SK-N-SH (cell line): Measurements from ENCODE around the gene BRINP3. TPM values are rescaled to one million over a fixed set of nuclear protein-coding genes. Genes with fewer than 3 reads are reported as not detected.

Experiments
- CTCF ChIA-PET: fragments of 300-600, 350-600 bp; formaldehyde crosslinking; extraction: SDS; loops from one replicate; lab custom pipeline; 2021; lab: Yijun Ruan, JAX
- POLR2A ChIA-PET: fragments of 350-600 bp; sonication (Branson Sonifier 250); formaldehyde crosslinking; extraction: SDS; loops from one replicate; lab custom pipeline; 2020; ENCODE audit warnings: antibody characterized with exemption, inconsistent platforms; lab: Yijun Ruan, JAX
- DNase-seq: peaks from one replicate; pipeline ENCODE4 v3.0.0; 2012
- H2AFZ ChIP-seq: fragments of 200-600 bp; sonication (generic); 2 replicates; pipeline ENCODE4 v1.8.1; 2016; ENCODE audit warnings: antibody characterized with exemption, mild to moderate bottlenecking, low read depth
- H3F3A ChIP-seq: fragments of 200-600 bp; sonication (generic); replicated peaks from 2 replicates; pipeline ENCODE3; 2016; ENCODE audit warnings: antibody characterized with exemption, mild to moderate bottlenecking; ENCODE audit not compliant: insufficient read depth
- H3K27ac ChIP-seq, 2 experiments: fragments of 200-500 bp in 1 of 2; fragments of 200-600 bp in 1 of 2; sonication (Bioruptor generic) in 1 of 2; sonication (generic), shearing (Covaris generic) in 1 of 2; 2 replicates each; pipeline versions ENCODE4 v1.5.1 to v1.6.1; 2014 to 2016; ENCODE audit warnings: low read depth in 2 of 2, inconsistent platforms in 1 of 2, low read length in 1 of 2, mild to moderate bottlenecking in 1 of 2, mixed read lengths in 1 of 2
- H3K27me3 ChIP-seq: fragments of 200-600 bp; sonication (generic), shearing (Covaris generic); 2 replicates; pipeline ENCODE4 v1.6.1; 2016; ENCODE audit warnings: mixed run types; ENCODE audit not compliant: insufficient read depth
- H3K36me3 ChIP-seq, 2 experiments: fragments of 200-500 bp in 1 of 2; fragments of 200-600 bp in 1 of 2; sonication (Bioruptor generic) in 1 of 2; sonication (generic) in 1 of 2; replicated peaks in 1 of 2; 2 replicates each; pipeline versions ENCODE3 to v1.5.1; 2014 to 2016; ENCODE audit warnings: low read length in 1 of 2, mild to moderate bottlenecking in 1 of 2; ENCODE audit not compliant: insufficient read depth in 2 of 2, control insufficient read depth in 1 of 2
- H3K4me1 ChIP-seq, 2 experiments: fragments of 200-500 bp in 1 of 2; fragments of 200-600 bp in 1 of 2; sonication (Bioruptor generic) in 1 of 2; sonication (generic), shearing (Covaris generic) in 1 of 2; 2 replicates each; pipeline versions ENCODE4 v1.5.1 to v1.6.1; 2014 to 2016; ENCODE audit warnings: low read depth in 1 of 2, low read length in 1 of 2, mixed run types in 1 of 2; ENCODE audit not compliant: insufficient read depth in 2 of 2, control insufficient read depth in 1 of 2
- H3K4me2 ChIP-seq: fragments of 200-600 bp; sonication (generic), shearing (Covaris generic); 2 replicates; pipeline ENCODE4 v1.6.1; 2017; ENCODE audit warnings: mixed run types
- H3K4me3 ChIP-seq, 2 experiments: fragments of 200-500 bp in 1 of 2; fragments of 200-600 bp in 1 of 2; sonication (Bioruptor generic) in 1 of 2; sonication (generic), shearing (Covaris generic) in 1 of 2; 2 replicates each; pipeline versions ENCODE4 v1.5.1 to v1.8.1; 2014 to 2016; ENCODE audit warnings: low read depth in 2 of 2, inconsistent platforms in 1 of 2, low read length in 1 of 2, mild to moderate bottlenecking in 1 of 2, mixed read lengths in 1 of 2, moderate library complexity in 1 of 2
- H3K79me2 ChIP-seq: fragments of 200-600 bp; sonication (generic); 2 replicates; pipeline ENCODE4 v1.8.1; 2017; ENCODE audit warnings: mild to moderate bottlenecking; ENCODE audit not compliant: insufficient read depth
- H3K9ac ChIP-seq: fragments of 200-600 bp; sonication (generic); 2 replicates; pipeline ENCODE4 v1.6.1; 2017; ENCODE audit warnings: mixed run types
- H3K9me2 ChIP-seq: fragments of 200-600 bp; sonication (generic); 2 replicates; pipeline ENCODE4 v1.6.1; 2017; ENCODE audit warnings: mixed run types
- H3K9me3 ChIP-seq: fragments of 200-600 bp; sonication (generic); 2 replicates; pipeline ENCODE4 v1.6.1; 2017; ENCODE audit warnings: mixed run types, mild to moderate bottlenecking, moderate library complexity
- H4K20me1 ChIP-seq: fragments of 200-600 bp; sonication (generic); 2 replicates; pipeline ENCODE4 v1.6.1; 2017; ENCODE audit warnings: mild to moderate bottlenecking, mixed run types; ENCODE audit not compliant: insufficient read depth
- CHD2 ChIP-seq: fragments of 150-350 bp; IDR thresholded peaks from 2 replicates; pipeline ENCODE4 v1.6.1; 2018; ENCODE audit warnings: low read length; ENCODE audit not compliant: partially characterized antibody
- ELF1 ChIP-seq: IDR thresholded peaks from 2 replicates; pipeline ENCODE4 v1.4.0; 2012
- FOXJ3 ChIP-seq: sonication (generic); formaldehyde crosslinking; IDR thresholded peaks from 2 replicates; pipeline ENCODE4 v1.5.1; 2020; ENCODE audit warnings: mild to moderate bottlenecking, missing genetic modification reagents
- GATA2 ChIP-seq: sonication (generic); formaldehyde crosslinking; IDR thresholded peaks from 2 replicates; pipeline ENCODE4 v1.5.0; 2020; ENCODE audit warnings: mild to moderate bottlenecking, missing genetic modification reagents
- JUND ChIP-seq: IDR thresholded peaks from 2 replicates; pipeline ENCODE4 v1.4.0; 2012
- MXI1 ChIP-seq: IDR thresholded peaks from 2 replicates; pipeline ENCODE4 v1.6.1; 2012; ENCODE audit warnings: mild to moderate bottlenecking, low read depth, low read length, improper control_type of control experiment
- NFIC ChIP-seq: IDR thresholded peaks from 2 replicates; pipeline ENCODE4 v1.4.0; 2012; ENCODE audit warnings: borderline replicate concordance
- NRF1 ChIP-seq: IDR thresholded peaks from 2 replicates; pipeline ENCODE4 v1.6.1; 2012; ENCODE audit warnings: low read depth, mild to moderate bottlenecking, low read length
- POLR2AphosphoS5 ChIP-seq: IDR thresholded peaks from 2 replicates; pipeline ENCODE4 v1.6.1; 2012; ENCODE audit warnings: low read depth, low read length
- RCOR1 ChIP-seq: fragments of 150-350 bp; IDR thresholded peaks from 2 replicates; pipeline ENCODE4 v1.6.1; 2017; ENCODE audit warnings: antibody characterized with exemption, low read length
- TAF1 ChIP-seq: IDR thresholded peaks from 2 replicates; pipeline ENCODE4 v1.6.1; 2012; ENCODE audit warnings: low read depth, mild to moderate bottlenecking, low read length, moderate library complexity, borderline replicate concordance
- TCF12 ChIP-seq: IDR thresholded peaks from 2 replicates; pipeline ENCODE4 v1.4.0; 2012
- YY1 ChIP-seq: IDR thresholded peaks from 2 replicates; pipeline ENCODE4 v1.4.0; 2012; ENCODE audit warnings: low read depth, mild to moderate bottlenecking
- WGBS: methylation state at CpG from one replicate; pipeline ENCODE4 v1.1.6; 2017; ENCODE audit warnings: low lambda C conversion rate; 5-methylcytosine and 5-hydroxymethylcytosine counted together
- polyA plus RNA-seq, 3 experiments: library from polyadenylated mRNA; depleted of rRNA; stranded (reverse); fragments of >200 nt; gene quantifications; 2 replicates each; pipeline ENCODE4 v1.2.3, GENCODE V29; 2012
- TF ChIP-seq, protein P1 (sequence below): IDR thresholded peaks from 2 replicates; pipeline ENCODE4; 2012
- TF ChIP-seq, protein P2 (sequence below): IDR thresholded peaks from 2 replicates; pipeline ENCODE4 v1.4.0; 2012; ENCODE audit warnings: low read depth, borderline replicate concordance
- TF ChIP-seq, protein P3 (sequence below): fragments of 200-600 bp; sonication (generic); IDR thresholded peaks from 2 replicates; pipeline ENCODE4 v1.6.1; 2017; ENCODE audit warnings: antibody characterized with exemption, mild to moderate bottlenecking, moderate library complexity
- TF ChIP-seq, protein P4 (sequence below): IDR thresholded peaks from 2 replicates; pipeline ENCODE4 v1.6.1; 2012; ENCODE audit warnings: mild to moderate bottlenecking, low read depth, low read length, moderate library complexity

The BRINP3 gene
- polyA plus RNA-seq, 1 of the 3 experiments (the other 2 are of a cell fraction), result not detected

DNA sequence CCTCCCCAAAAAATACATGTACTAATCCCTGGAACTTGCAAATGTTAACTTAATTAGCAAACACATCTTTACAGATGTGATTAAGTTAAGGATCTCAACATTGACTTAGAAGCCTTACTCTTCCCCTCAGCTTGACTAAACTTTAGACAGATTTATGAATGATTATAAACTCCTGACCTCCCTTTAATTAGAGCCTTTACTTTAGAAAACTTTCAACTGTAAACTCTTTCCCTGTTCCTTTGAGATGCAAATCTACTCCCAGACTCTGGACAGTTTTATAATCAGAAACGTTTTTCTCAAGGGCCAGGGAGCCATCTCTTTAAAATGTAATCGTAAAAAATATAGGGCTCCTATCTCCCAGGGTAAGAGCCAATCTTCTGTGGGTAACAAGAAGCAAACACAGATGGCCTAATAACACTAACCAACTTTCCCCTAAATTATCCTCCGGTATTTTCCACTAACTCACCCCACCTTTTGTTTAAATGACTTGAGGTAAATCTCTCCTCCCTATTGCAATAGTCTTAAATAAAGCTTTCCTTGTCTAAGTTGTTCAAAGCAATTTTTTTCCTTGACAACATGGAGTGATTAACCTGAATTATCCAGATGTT lies 284.1 kb downstream of the BRINP3 start:
- no peaks in the 10 kb centered on the region for H3K79me2 ChIP-seq
- no peaks in the 10 kb centered on the region for H3K9me2 ChIP-seq
- no peaks in the 10 kb centered on the region for H3K36me3 ChIP-seq
- no peaks in the 10 kb centered on the region for H3K27me3 ChIP-seq
- no peaks in the 10 kb centered on the region for H3K9me3 ChIP-seq
- DNase-seq, result no peak
- no peak overlapping the region for H3K4me3 ChIP-seq
- no peak for TF ChIP-seq TCF12
- TF ChIP-seq CHD2, result no peak
- no peak for TF ChIP-seq GATA2
- TF ChIP-seq POLR2AphosphoS5, result no peak
- TF ChIP-seq JUND, result no peak
- TF ChIP-seq, protein P1, sequence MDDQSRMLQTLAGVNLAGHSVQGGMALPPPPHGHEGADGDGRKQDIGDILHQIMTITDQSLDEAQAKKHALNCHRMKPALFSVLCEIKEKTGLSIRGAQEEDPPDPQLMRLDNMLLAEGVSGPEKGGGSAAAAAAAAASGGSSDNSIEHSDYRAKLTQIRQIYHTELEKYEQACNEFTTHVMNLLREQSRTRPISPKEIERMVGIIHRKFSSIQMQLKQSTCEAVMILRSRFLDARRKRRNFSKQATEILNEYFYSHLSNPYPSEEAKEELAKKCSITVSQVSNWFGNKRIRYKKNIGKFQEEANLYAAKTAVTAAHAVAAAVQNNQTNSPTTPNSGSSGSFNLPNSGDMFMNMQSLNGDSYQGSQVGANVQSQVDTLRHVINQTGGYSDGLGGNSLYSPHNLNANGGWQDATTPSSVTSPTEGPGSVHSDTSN, result no peak
- TF ChIP-seq, protein P2, sequence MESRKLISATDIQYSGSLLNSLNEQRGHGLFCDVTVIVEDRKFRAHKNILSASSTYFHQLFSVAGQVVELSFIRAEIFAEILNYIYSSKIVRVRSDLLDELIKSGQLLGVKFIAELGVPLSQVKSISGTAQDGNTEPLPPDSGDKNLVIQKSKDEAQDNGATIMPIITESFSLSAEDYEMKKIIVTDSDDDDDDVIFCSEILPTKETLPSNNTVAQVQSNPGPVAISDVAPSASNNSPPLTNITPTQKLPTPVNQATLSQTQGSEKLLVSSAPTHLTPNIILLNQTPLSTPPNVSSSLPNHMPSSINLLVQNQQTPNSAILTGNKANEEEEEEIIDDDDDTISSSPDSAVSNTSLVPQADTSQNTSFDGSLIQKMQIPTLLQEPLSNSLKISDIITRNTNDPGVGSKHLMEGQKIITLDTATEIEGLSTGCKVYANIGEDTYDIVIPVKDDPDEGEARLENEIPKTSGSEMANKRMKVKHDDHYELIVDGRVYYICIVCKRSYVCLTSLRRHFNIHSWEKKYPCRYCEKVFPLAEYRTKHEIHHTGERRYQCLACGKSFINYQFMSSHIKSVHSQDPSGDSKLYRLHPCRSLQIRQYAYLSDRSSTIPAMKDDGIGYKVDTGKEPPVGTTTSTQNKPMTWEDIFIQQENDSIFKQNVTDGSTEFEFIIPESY, result no peak
- TF ChIP-seq MXI1, result no peak
- no peaks in the 10 kb centered on the region for H3K4me1 ChIP-seq
- H3F3A ChIP-seq, result no peaks in the 10 kb centered on the region
- WGBS, result 45% methylated on average over 3 of the region's 3 CpGs
- ChIA-PET CTCF (no interaction called here), POLR2A (no interaction called here)
- H4K20me1 ChIP-seq, result no peaks in the 10 kb centered on the region
- no peak overlapping the region for H2AFZ ChIP-seq
- no peak overlapping the region for H3K27ac ChIP-seq
- no peak overlapping the region for H3K4me2 ChIP-seq
- no peak overlapping the region for H3K9ac ChIP-seq

DNA sequence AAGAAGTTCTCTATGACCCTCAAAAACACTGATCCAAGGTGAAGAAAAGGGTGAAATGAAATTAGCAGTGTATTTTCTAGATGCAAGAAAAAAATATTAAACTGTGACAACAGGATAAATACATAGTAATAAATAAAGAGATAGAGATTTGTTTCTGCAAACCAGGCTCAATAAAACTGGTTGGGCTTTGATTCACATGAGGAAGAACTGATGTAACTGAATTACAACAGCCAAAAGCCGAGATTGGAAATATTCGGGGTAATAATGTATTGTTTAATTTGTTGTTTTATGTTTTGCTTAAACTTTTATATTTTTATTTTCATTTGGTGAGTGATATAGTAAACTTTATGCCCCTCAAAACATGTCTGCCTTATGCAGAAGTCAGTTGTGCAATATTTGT lies 285.0 kb downstream of the BRINP3 start:
- Histone ChIP-seq H3F3A (no peaks in the 10 kb centered on the region), H3K9me2 (no peaks in the 10 kb centered on the region), H3K9me3 (no peaks in the 10 kb centered on the region), H3K9ac (no peak overlapping the region), H3K79me2 (no peaks in the 10 kb centered on the region), H3K4me3 (no peak overlapping the region), H3K4me1 (no peaks in the 10 kb centered on the region), H2AFZ (no peak overlapping the region), H3K36me3 (no peaks in the 10 kb centered on the region), H3K4me2 (no peak overlapping the region), H3K27me3 (no peaks in the 10 kb centered on the region), H3K27ac (no peak overlapping the region), H4K20me1 (no peaks in the 10 kb centered on the region)
- 75% methylated on average over 2 of the region's 2 CpGs for WGBS
- ChIA-PET POLR2A (no interaction called here), CTCF (no interaction called here)
- DNase-seq, result no peak
- TF ChIP-seq YY1 (no peak), TAF1 (no peak), FOXJ3 (no peak), NFIC (no peak), RCOR1 (no peak), NRF1 (no peak), ELF1 (no peak)
- TF ChIP-seq, protein P2, result no peak
- TF ChIP-seq, protein P3, sequence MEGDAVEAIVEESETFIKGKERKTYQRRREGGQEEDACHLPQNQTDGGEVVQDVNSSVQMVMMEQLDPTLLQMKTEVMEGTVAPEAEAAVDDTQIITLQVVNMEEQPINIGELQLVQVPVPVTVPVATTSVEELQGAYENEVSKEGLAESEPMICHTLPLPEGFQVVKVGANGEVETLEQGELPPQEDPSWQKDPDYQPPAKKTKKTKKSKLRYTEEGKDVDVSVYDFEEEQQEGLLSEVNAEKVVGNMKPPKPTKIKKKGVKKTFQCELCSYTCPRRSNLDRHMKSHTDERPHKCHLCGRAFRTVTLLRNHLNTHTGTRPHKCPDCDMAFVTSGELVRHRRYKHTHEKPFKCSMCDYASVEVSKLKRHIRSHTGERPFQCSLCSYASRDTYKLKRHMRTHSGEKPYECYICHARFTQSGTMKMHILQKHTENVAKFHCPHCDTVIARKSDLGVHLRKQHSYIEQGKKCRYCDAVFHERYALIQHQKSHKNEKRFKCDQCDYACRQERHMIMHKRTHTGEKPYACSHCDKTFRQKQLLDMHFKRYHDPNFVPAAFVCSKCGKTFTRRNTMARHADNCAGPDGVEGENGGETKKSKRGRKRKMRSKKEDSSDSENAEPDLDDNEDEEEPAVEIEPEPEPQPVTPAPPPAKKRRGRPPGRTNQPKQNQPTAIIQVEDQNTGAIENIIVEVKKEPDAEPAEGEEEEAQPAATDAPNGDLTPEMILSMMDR, result no peak
- TF ChIP-seq, protein P4, sequence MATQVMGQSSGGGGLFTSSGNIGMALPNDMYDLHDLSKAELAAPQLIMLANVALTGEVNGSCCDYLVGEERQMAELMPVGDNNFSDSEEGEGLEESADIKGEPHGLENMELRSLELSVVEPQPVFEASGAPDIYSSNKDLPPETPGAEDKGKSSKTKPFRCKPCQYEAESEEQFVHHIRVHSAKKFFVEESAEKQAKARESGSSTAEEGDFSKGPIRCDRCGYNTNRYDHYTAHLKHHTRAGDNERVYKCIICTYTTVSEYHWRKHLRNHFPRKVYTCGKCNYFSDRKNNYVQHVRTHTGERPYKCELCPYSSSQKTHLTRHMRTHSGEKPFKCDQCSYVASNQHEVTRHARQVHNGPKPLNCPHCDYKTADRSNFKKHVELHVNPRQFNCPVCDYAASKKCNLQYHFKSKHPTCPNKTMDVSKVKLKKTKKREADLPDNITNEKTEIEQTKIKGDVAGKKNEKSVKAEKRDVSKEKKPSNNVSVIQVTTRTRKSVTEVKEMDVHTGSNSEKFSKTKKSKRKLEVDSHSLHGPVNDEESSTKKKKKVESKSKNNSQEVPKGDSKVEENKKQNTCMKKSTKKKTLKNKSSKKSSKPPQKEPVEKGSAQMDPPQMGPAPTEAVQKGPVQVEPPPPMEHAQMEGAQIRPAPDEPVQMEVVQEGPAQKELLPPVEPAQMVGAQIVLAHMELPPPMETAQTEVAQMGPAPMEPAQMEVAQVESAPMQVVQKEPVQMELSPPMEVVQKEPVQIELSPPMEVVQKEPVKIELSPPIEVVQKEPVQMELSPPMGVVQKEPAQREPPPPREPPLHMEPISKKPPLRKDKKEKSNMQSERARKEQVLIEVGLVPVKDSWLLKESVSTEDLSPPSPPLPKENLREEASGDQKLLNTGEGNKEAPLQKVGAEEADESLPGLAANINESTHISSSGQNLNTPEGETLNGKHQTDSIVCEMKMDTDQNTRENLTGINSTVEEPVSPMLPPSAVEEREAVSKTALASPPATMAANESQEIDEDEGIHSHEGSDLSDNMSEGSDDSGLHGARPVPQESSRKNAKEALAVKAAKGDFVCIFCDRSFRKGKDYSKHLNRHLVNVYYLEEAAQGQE, result no peak
